SU-DHL-6 (cell line): Measurements from ENCODE around the gene GPATCH8.

Source experiments
- EZH2phosphoT487 ChIP-seq: fragments of 200-600 bp; sonication (generic), shearing (Covaris generic); conservative IDR thresholded peaks from 2 replicates; pipeline ENCODE4 v1.6.1; 2018; ENCODE audit warnings: mild to moderate bottlenecking, antibody characterized with exemption, low read length, moderate library complexity, mixed read lengths
- TF ChIP-seq, protein P1 (sequence below): fragments of 200-600 bp; sonication (generic); IDR thresholded peaks from one replicate; pipeline ENCODE4 v1.5.1; 2017; ENCODE audit warnings: antibody characterized with exemption, mild to moderate bottlenecking, low read length, moderate library complexity; ENCODE audit not compliant: insufficient read depth, poor library complexity, severe bottlenecking

GRCh38 chr17:44360144-44360533 is 143.1 kb downstream of the GPATCH8 start:
- TF ChIP-seq, protein P1, sequence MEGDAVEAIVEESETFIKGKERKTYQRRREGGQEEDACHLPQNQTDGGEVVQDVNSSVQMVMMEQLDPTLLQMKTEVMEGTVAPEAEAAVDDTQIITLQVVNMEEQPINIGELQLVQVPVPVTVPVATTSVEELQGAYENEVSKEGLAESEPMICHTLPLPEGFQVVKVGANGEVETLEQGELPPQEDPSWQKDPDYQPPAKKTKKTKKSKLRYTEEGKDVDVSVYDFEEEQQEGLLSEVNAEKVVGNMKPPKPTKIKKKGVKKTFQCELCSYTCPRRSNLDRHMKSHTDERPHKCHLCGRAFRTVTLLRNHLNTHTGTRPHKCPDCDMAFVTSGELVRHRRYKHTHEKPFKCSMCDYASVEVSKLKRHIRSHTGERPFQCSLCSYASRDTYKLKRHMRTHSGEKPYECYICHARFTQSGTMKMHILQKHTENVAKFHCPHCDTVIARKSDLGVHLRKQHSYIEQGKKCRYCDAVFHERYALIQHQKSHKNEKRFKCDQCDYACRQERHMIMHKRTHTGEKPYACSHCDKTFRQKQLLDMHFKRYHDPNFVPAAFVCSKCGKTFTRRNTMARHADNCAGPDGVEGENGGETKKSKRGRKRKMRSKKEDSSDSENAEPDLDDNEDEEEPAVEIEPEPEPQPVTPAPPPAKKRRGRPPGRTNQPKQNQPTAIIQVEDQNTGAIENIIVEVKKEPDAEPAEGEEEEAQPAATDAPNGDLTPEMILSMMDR: no peak
- TF ChIP-seq EZH2phosphoT487: no peak
